Measurements from ENCODE around the gene SORL1. TPM values are rescaled to one million over a fixed set of nuclear protein-coding genes. Genes with fewer than 3 reads are reported as not detected.
"Not testable (repeated sequence)": the region's sequence is repeated elsewhere in the genome, so short reads cannot be mapped to it uniquely, and the experiment has no call there.

SORL1 gene
- total RNA-seq, 1 donor from 2014 or later, result 38.3 TPM

DNA sequence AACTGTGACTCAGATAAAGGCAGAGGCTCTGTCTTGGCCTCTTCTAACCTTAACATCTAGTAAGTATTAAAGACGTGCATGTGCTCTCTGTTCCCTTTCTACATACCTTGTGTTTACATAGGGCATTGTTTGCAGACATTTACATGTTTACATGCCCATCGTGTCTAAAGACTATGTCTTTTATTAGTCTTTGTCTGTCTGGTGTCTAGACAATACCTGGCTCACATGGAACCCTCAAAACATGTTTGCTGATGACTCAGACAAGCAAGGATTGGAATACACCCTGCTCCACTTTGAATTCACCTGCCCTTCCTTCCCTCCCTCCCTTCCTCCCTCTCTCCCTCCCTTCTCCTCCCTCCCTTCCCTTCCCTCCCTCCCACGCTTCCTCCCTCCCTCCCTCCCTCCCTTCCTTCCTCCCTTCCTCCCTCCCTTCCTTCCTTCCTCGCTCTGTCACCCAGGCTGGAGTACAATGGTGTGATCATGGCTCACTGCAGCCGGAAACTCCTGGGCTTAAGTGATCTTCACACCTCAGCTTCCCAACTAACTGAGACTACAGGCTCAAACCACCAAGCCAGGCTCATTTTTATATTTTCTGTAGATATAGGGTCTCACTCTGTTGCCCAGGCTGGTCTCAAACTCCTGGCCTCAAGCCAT lies 24.4 kb downstream of the SORL1 start:
- Histone ChIP-seq H3K9me3 (no peaks in the 10 kb centered on the region), H3K27me3 (no peaks in the 10 kb centered on the region), H3K27ac (no peak overlapping the region), H3K4me1 (no peaks in the 10 kb centered on the region), H3K36me3 (no peaks in the 10 kb centered on the region), H3K4me3 (no peak overlapping the region)
- TF ChIP-seq, protein P1, sequence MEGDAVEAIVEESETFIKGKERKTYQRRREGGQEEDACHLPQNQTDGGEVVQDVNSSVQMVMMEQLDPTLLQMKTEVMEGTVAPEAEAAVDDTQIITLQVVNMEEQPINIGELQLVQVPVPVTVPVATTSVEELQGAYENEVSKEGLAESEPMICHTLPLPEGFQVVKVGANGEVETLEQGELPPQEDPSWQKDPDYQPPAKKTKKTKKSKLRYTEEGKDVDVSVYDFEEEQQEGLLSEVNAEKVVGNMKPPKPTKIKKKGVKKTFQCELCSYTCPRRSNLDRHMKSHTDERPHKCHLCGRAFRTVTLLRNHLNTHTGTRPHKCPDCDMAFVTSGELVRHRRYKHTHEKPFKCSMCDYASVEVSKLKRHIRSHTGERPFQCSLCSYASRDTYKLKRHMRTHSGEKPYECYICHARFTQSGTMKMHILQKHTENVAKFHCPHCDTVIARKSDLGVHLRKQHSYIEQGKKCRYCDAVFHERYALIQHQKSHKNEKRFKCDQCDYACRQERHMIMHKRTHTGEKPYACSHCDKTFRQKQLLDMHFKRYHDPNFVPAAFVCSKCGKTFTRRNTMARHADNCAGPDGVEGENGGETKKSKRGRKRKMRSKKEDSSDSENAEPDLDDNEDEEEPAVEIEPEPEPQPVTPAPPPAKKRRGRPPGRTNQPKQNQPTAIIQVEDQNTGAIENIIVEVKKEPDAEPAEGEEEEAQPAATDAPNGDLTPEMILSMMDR (IDR thresholded peaks at IDR 0.05), result no peak
- no peak for TF ChIP-seq POLR2AphosphoS5 (IDR thresholded peaks at IDR 0.05; ENCODE audit: insufficient read depth in 1 of 2, low read depth in 1 of 2)
- TF ChIP-seq POLR2A (IDR thresholded peaks at IDR 0.05), result no peak
- intact Hi-C loops (cut with DNase I), result no loop called here
- DNase-seq (ENCODE audit: extremely low spot score in 2 of 2), result no peak

DNA sequence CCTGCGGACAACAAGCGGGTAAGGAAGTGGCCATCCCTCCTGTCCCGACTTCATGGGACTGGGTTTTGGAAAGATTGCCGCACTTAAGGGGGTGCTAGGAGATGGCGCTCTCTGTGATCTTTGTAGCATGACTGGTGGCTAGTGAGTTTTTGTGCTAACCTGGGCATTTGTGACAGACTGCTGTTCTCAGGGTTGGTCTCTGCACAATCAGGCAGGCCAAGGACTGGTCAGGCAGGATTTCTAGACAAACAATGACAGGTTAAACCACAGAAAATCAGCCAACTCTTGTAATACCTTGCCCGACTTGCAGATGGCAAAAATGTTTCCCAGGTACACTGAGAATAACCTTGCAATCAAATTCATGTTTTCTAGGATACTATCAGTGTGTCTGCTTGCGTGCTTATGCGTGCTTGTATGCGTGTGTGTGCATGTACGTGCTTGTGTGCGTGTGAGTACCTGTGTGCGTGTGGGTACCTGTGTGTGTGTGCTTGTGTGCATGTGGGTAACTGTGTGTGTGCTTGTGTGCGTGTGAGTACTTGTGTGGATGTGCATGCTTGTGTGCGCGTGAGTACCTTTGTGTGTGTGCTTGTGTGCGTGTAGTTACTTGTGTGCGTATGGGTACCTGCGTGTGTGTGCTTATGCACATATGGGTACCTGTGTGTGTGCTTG lies 26.2 kb downstream of the SORL1 start:
- Histone ChIP-seq H3K4me1 (no peaks in the 10 kb centered on the region), H3K9me3 (no peaks in the 10 kb centered on the region), H3K4me3 (no peak overlapping the region), H3K36me3 (no peaks in the 10 kb centered on the region), H3K27ac (no peak overlapping the region), H3K27me3 (no peaks in the 10 kb centered on the region)
- no peak for DNase-seq (ENCODE audit: extremely low spot score in 2 of 2)
- intact Hi-C loops (cut with DNase I), result no loop called here
- TF ChIP-seq POLR2A (IDR thresholded peaks at IDR 0.05) (no peak), POLR2AphosphoS5 (IDR thresholded peaks at IDR 0.05; ENCODE audit: insufficient read depth in 1 of 2, low read depth in 1 of 2) (no peak)
- TF ChIP-seq, protein P1 (IDR thresholded peaks at IDR 0.05), result no peak

DNA sequence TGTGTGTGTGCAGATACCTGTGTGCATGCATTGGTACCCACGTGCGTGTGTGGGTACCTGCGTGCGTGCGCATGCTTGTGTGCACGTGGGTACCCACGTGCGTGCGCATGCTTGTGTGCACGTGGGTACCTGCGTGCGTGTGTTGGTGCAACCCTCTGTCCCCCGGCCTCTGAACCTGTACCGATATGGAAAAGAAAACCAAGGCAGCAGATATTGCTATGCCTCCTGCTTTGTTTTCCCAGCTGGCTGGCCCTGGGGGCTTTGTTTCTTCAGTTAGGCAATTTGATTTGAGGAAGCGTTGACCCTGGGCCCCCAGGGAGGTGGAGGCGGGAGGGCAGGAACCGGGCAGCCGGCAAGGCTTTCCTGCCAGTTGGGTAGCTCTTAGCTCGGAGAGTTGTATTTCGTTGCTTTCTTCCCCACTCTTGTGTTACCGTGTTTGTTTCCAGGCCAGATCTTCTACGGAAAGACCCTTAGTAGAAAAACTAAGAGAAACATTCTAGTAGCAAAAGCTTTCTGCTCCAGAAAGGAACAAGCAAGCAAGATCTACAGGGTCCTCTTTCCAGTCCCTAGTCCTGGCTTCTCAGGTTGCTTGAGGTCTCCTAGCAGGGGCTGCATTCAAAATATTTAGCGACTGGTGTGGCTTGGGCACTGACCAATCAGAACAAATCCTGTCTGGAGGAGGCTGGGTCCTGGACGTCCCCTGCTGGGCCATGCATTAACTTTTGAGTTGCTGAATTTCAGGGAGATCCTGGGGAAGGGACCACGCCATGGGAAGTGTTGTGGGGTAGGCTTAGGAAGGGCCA lies 27.0 kb downstream of the SORL1 start:
- DNase-seq (ENCODE audit: extremely low spot score in 2 of 2), result no peak
- intact Hi-C loops (cut with DNase I), result no loop called here
- Histone ChIP-seq H3K27ac (no peak overlapping the region), H3K4me3 (no peak overlapping the region), H3K9me3 (no peaks in the 10 kb centered on the region), H3K27me3 (no peaks in the 10 kb centered on the region), H3K36me3 (no peaks in the 10 kb centered on the region), H3K4me1 (no peaks in the 10 kb centered on the region)
- TF ChIP-seq POLR2AphosphoS5 (IDR thresholded peaks at IDR 0.05; ENCODE audit: insufficient read depth in 1 of 2, low read depth in 1 of 2) (no peak), POLR2A (IDR thresholded peaks at IDR 0.05) (no peak)
- TF ChIP-seq, protein P1 (IDR thresholded peaks at IDR 0.05), result no peak

DNA sequence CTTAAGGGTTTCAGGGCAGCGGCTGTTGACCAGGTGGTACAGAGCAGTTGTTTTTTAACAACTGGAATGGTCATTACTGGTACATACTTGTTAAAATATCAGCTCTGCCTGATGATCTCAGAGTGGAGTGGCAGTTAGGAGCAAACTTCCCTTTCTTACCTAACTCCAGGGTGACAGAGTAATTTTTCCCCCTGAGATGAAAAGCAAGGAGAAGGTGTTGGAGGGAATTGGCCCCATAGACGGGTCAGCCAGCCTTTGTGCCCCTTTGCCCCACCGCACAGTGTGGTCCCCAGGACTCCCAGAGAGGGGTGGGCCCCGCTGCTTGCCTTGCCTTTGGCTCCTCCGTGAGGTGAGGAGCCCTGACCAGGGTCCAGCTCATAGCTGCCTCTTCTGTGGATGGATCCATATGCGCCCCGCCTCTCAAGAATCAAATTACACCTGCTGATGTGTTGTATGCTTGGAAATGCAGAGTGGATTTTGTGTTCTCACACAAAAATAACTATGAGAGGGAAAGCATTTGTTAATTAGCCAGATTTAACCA lies 27.7 kb downstream of the SORL1 start:
- H3K36me3 ChIP-seq, result no peaks in the 10 kb centered on the region
- intact Hi-C loops (cut with DNase I), result no loop called here
- DNase-seq (ENCODE audit: extremely low spot score in 2 of 2), result no peak
- TF ChIP-seq POLR2AphosphoS5 (IDR thresholded peaks at IDR 0.05; ENCODE audit: insufficient read depth in 1 of 2, low read depth in 1 of 2), result no peak
- TF ChIP-seq, protein P1 (IDR thresholded peaks at IDR 0.05), result no peak
- no peak for TF ChIP-seq POLR2A (IDR thresholded peaks at IDR 0.05)
- no peaks in the 10 kb centered on the region for H3K4me1 ChIP-seq
- no peak overlapping the region for H3K27ac ChIP-seq
- H3K4me3 ChIP-seq, result no peak overlapping the region
- no peaks in the 10 kb centered on the region for H3K27me3 ChIP-seq
- no peaks in the 10 kb centered on the region for H3K9me3 ChIP-seq

DNA sequence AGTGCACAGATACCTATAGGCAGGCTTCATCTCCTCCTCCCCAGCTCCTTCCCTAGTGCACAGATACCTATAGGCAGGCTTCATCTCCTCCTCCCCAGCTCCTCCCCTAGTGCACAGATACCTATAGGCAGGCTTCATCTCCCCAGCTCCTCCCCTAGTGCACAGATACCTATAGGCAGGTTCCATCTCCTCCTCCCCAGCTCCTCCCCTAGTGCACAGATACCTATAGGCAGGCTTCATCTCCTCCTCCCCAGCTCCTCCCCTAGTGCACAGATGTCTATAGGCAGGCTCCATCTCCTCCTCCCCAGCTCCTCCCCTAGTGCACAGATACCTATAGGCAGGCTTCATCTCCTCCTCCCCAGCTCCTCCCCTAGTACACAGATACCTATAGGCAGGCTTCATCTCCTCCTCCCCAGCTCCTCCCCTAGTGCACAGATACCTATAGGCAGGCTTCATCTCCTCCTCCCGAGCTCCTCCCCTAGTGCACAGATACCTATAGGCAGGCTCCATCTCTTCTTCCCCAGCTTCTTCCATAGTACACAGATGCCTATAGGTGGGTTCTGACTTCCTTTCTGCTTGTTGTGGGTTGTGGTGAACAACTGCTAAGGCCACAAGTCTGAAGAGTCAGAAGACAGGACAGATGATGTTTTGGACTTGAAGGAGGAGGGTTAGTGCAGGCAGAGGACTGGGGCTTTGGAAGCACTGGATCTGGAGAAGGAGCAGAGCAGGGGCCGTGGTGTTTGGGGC lies 29.5 kb downstream of the SORL1 start:
- H3K27me3 ChIP-seq; DNase-seq (ENCODE audit: extremely low spot score in 2 of 2); H3K27ac ChIP-seq; H3K36me3 ChIP-seq; H3K4me1 ChIP-seq; H3K9me3 ChIP-seq; H3K4me3 ChIP-seq; intact Hi-C loops (cut with DNase I): not testable (repeated sequence)
